ENCODE results near the gene C1orf198.

- no peak for TF ChIP-seq CTCF (optimal IDR thresholded peaks at IDR 0.05 in 1 of 3, IDR thresholded peaks at IDR 0.05 in 1 of 3, conservative IDR thresholded peaks at IDR 0.05 in 1 of 3; ENCODE audit: extremely low read depth in 1 of 3, insufficient read depth in 2 of 3, low read length in 3 of 3)
- no peak for TF ChIP-seq EZH2 (IDR thresholded peaks at IDR 0.05; ENCODE audit: low read length)
These were observed 58.9 kb downstream of the C1orf198 start for GRCh38 chr1:230809256-230809990.

Data from keratinocyte (primary cell).